Neural cell (in vitro differentiated cells): ENCODE data around the gene PLAGL1.

Experiments used
- EZH2 ChIP-seq: fragments of 200-600, 300-800 bp; shearing (Covaris generic), sonication (generic); IDR thresholded peaks from 2 replicates; pipeline ENCODE4 v1.6.1; 2014; ENCODE audit warnings: antibody characterized with exemption, low read length, borderline replicate concordance, mild to moderate bottlenecking; ENCODE audit not compliant: insufficient read depth, poor library complexity, severe bottlenecking
- POLR2AphosphoS5 ChIP-seq: IDR thresholded peaks from 2 replicates; pipeline ENCODE4 v1.6.1; 2012
- TF ChIP-seq, protein P1 (sequence below): fragments of 450-650 bp; IDR thresholded peaks from 2 replicates; pipeline ENCODE4 v1.5.1; 2014; ENCODE audit warnings: antibody characterized with exemption, mild to moderate bottlenecking, moderate library complexity; ENCODE audit not compliant: poor library complexity, severe bottlenecking

DNA sequence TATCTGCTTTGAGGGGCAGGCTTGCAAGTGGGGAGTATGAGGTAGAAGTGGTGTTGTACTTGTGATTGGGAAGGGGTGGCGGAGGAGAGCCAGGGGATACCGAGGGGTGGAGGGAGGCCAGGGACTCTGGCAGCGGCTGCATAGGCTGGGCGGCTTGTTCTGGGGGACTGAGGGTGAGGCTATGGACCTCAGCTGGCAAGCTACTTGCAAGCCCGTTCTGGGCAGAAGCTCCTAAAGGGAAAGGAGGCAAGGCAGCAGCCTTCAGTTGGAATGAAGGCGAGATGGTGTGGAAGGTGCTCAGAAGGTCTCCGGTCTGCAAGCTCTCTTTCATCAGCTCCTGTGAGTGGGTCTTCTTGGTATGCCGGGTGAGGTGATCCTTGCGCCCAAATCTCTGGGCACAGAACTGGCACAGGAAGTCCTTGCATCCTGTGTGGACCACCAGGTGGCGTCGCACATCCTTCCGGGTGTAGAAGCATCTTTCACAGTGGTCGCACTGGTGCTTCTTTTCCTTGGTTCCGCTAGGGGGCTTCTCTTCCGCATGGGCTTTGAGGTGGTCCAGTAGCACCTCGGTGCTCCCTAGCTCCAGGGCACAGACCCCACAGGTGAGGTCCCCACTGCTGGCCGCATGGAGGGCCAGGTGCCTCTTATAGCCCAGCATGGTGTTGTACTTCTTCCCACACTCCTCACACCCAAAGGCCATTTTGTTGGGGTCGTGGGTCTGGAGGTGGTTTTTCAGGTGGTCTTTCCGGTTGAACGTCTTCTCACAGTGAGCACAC, 66.0 kb downstream of the PLAGL1 start:
- TF ChIP-seq, protein P1, sequence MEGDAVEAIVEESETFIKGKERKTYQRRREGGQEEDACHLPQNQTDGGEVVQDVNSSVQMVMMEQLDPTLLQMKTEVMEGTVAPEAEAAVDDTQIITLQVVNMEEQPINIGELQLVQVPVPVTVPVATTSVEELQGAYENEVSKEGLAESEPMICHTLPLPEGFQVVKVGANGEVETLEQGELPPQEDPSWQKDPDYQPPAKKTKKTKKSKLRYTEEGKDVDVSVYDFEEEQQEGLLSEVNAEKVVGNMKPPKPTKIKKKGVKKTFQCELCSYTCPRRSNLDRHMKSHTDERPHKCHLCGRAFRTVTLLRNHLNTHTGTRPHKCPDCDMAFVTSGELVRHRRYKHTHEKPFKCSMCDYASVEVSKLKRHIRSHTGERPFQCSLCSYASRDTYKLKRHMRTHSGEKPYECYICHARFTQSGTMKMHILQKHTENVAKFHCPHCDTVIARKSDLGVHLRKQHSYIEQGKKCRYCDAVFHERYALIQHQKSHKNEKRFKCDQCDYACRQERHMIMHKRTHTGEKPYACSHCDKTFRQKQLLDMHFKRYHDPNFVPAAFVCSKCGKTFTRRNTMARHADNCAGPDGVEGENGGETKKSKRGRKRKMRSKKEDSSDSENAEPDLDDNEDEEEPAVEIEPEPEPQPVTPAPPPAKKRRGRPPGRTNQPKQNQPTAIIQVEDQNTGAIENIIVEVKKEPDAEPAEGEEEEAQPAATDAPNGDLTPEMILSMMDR: no peak
- TF ChIP-seq POLR2AphosphoS5 (no peak), EZH2 (no peak)
